Neural cell (in vitro differentiated cells): Measurements from ENCODE around the gene GPHN. TPM values are rescaled to one million over a fixed set of nuclear protein-coding genes. Genes with fewer than 3 reads are reported as not detected.

Experiments used
- H2AFZ ChIP-seq: fragments of 200-600, 300-800 bp; sonication (generic), shearing (Covaris generic); 2 replicates; pipeline ENCODE4 v1.6.0; 2014; ENCODE audit warnings: low read depth, mild to moderate bottlenecking, antibody characterized with exemption, low read length, moderate library complexity
- H3F3A ChIP-seq: fragments of 200-600 bp; shearing (Covaris generic); 2 replicates; pipeline ENCODE4 v1.6.1; 2016; ENCODE audit warnings: mild to moderate bottlenecking, moderate library complexity, mixed read lengths, antibody characterized with exemption, low read length; ENCODE audit not compliant: insufficient read depth, poor library complexity, severe bottlenecking
- H3K27ac ChIP-seq: fragments of 200-600, 300-800 bp; sonication (generic), shearing (Covaris generic); 2 replicates; pipeline ENCODE4 v1.5.1; 2014; ENCODE audit warnings: mild to moderate bottlenecking, low read length, moderate library complexity
- H3K27me3 ChIP-seq: fragments of 300-800, 200-600 bp; sonication (generic), shearing (Covaris generic); 2 replicates; pipeline ENCODE4 v1.6.0; 2014; ENCODE audit warnings: mild to moderate bottlenecking, low read depth, low read length, moderate library complexity; ENCODE audit not compliant: insufficient read depth
- H3K36me3 ChIP-seq: fragments of 300-800, 200-600 bp; sonication (generic), shearing (Covaris generic); 2 replicates; pipeline ENCODE4 v1.5.1; 2014; ENCODE audit warnings: mild to moderate bottlenecking, antibody characterized with exemption, low read length, moderate library complexity; ENCODE audit not compliant: insufficient read depth
- H3K4me2 ChIP-seq: fragments of 300-800, 200-600 bp; sonication (generic), shearing (Covaris generic); 2 replicates; pipeline ENCODE4 v1.6.0; 2014; ENCODE audit warnings: mild to moderate bottlenecking, low read length
- H3K4me3 ChIP-seq: fragments of 300-800, 200-600 bp; sonication (generic), shearing (Covaris generic); 2 replicates; pipeline ENCODE4 v1.5.1; 2014; ENCODE audit warnings: mild to moderate bottlenecking, low read length, moderate library complexity
- H3K79me2 ChIP-seq: fragments of 200-600 bp; shearing (Covaris generic); replicated peaks from 2 replicates; pipeline ENCODE4 v1.6.0; 2014; ENCODE audit warnings: mild to moderate bottlenecking, low read length, moderate library complexity; ENCODE audit not compliant: insufficient read depth
- H3K9ac ChIP-seq: fragments of 300-800, 200-600 bp; sonication (generic), shearing (Covaris generic); 2 replicates; pipeline ENCODE4 v1.6.1; 2016; ENCODE audit warnings: mild to moderate bottlenecking, low read length, mixed read lengths
- H3K9me2 ChIP-seq: fragments of 200-600 bp; shearing (Covaris generic); 2 replicates; pipeline ENCODE4 v1.6.1; 2016; ENCODE audit warnings: mild to moderate bottlenecking, low read length, mixed read lengths; ENCODE audit not compliant: insufficient read depth
- H3K9me3 ChIP-seq: fragments of 200-600, 300-800 bp; sonication (generic), shearing (Covaris generic); 2 replicates; pipeline ENCODE4 v1.6.1; 2016; ENCODE audit warnings: mild to moderate bottlenecking, mixed run types, low read length, moderate library complexity, mixed read lengths
- H4K20me1 ChIP-seq: fragments of 200-600 bp; shearing (Covaris generic); 2 replicates; pipeline ENCODE4 v1.6.1; 2016; ENCODE audit warnings: mild to moderate bottlenecking, mixed run types; ENCODE audit not compliant: insufficient read depth
- EP300 ChIP-seq: fragments of 450-650 bp; conservative IDR thresholded peaks from 2 replicates; pipeline ENCODE4 v1.6.1; 2014; ENCODE audit warnings: antibody characterized with exemption, mild to moderate bottlenecking, moderate library complexity; ENCODE audit not compliant: poor library complexity, severe bottlenecking
- EZH2 ChIP-seq: fragments of 200-600, 300-800 bp; shearing (Covaris generic), sonication (generic); IDR thresholded peaks from 2 replicates; pipeline ENCODE4 v1.6.1; 2014; ENCODE audit warnings: antibody characterized with exemption, low read length, borderline replicate concordance, mild to moderate bottlenecking; ENCODE audit not compliant: insufficient read depth, poor library complexity, severe bottlenecking
- MXI1 ChIP-seq: fragments of 450-650 bp; conservative IDR thresholded peaks from 2 replicates; pipeline ENCODE4 v1.6.1; 2014; ENCODE audit warnings: antibody characterized with exemption, mild to moderate bottlenecking; ENCODE audit not compliant: poor library complexity, severe bottlenecking
- POLR2AphosphoS5 ChIP-seq: IDR thresholded peaks from 2 replicates; pipeline ENCODE4 v1.6.1; 2012
- RAD21 ChIP-seq: fragments of 450-650 bp; conservative IDR thresholded peaks from 2 replicates; pipeline ENCODE4 v1.6.1; 2014; ENCODE audit warnings: antibody characterized with exemption, mild to moderate bottlenecking, moderate library complexity
- SMC3 ChIP-seq: fragments of 450-650 bp; conservative IDR thresholded peaks from 2 replicates; pipeline ENCODE4 v1.6.1; 2014; ENCODE audit warnings: antibody characterized with exemption, mild to moderate bottlenecking, moderate library complexity; ENCODE audit not compliant: poor library complexity
- TAF1 ChIP-seq: IDR thresholded peaks from 2 replicates; pipeline ENCODE4 v1.6.1; 2012; ENCODE audit warnings: low read depth
- polyA plus RNA-seq: library from polyadenylated mRNA; depleted of rRNA; stranded (reverse); fragments of >200 nt; gene quantifications from 2 replicates; pipeline ENCODE4 v1.2.3, GENCODE V29; 2014
- TF ChIP-seq, protein P1 (sequence below): fragments of 450-650 bp; IDR thresholded peaks from 2 replicates; pipeline ENCODE4 v1.5.1; 2014; ENCODE audit warnings: antibody characterized with exemption, mild to moderate bottlenecking, moderate library complexity; ENCODE audit not compliant: poor library complexity, severe bottlenecking
- TF ChIP-seq, protein P2 (sequence below): IDR thresholded peaks from 2 replicates; pipeline ENCODE4 v1.6.1; 2012; ENCODE audit warnings: borderline replicate concordance

Gene GPHN
- polyA plus RNA-seq, 1 donor from 2014 or later = 135 TPM

DNA sequence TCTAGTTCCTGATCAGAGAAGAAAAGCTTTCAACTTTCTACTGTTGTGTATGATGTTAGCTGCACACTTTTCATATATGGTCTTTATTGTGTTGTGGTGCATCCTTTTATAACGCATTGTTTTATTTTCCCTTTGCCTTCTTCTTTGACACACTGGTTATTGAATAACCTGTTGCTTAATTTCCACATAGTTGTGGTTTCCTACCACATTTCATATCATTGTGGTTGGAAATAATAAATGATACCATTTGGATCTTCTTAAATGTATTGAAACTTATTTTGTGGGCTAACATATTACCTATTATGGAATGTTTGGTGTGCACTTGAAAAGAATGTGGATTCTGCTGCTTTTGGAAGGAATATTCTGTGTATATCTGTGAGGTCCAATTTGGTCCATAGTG is 64.9 kb downstream of the GPHN start:
- peaks cover 31% of the 10 kb centered on the region for H3K79me2 ChIP-seq
- no peak overlapping the region for H3K4me3 ChIP-seq
- no peaks in the 10 kb centered on the region for H3K9me2 ChIP-seq
- no peak overlapping the region for H2AFZ ChIP-seq
- H3K36me3 ChIP-seq = peaks cover 4% of the 10 kb centered on the region
- H3K27me3 ChIP-seq = no peaks in the 10 kb centered on the region
- TF ChIP-seq, protein P1, sequence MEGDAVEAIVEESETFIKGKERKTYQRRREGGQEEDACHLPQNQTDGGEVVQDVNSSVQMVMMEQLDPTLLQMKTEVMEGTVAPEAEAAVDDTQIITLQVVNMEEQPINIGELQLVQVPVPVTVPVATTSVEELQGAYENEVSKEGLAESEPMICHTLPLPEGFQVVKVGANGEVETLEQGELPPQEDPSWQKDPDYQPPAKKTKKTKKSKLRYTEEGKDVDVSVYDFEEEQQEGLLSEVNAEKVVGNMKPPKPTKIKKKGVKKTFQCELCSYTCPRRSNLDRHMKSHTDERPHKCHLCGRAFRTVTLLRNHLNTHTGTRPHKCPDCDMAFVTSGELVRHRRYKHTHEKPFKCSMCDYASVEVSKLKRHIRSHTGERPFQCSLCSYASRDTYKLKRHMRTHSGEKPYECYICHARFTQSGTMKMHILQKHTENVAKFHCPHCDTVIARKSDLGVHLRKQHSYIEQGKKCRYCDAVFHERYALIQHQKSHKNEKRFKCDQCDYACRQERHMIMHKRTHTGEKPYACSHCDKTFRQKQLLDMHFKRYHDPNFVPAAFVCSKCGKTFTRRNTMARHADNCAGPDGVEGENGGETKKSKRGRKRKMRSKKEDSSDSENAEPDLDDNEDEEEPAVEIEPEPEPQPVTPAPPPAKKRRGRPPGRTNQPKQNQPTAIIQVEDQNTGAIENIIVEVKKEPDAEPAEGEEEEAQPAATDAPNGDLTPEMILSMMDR = no peak
- H3K9ac ChIP-seq = no peak overlapping the region
- no peaks in the 10 kb centered on the region for H3F3A ChIP-seq
- no peaks in the 10 kb centered on the region for H4K20me1 ChIP-seq
- H3K9me3 ChIP-seq = peaks cover 5% of the 10 kb centered on the region
- H3K27ac ChIP-seq = no peak overlapping the region
- no peak overlapping the region for H3K4me2 ChIP-seq

GRCh38 chr14:66575014-66575413 is 67.1 kb downstream of the GPHN start:
- H3K27ac ChIP-seq = no peak overlapping the region
- H3F3A ChIP-seq = no peaks in the 10 kb centered on the region
- TF ChIP-seq EZH2 (no peak), EP300 (no peak), POLR2AphosphoS5 (no peak), RAD21 (no peak), MXI1 (no peak), TAF1 (no peak), SMC3 (no peak)
- TF ChIP-seq, protein P2, sequence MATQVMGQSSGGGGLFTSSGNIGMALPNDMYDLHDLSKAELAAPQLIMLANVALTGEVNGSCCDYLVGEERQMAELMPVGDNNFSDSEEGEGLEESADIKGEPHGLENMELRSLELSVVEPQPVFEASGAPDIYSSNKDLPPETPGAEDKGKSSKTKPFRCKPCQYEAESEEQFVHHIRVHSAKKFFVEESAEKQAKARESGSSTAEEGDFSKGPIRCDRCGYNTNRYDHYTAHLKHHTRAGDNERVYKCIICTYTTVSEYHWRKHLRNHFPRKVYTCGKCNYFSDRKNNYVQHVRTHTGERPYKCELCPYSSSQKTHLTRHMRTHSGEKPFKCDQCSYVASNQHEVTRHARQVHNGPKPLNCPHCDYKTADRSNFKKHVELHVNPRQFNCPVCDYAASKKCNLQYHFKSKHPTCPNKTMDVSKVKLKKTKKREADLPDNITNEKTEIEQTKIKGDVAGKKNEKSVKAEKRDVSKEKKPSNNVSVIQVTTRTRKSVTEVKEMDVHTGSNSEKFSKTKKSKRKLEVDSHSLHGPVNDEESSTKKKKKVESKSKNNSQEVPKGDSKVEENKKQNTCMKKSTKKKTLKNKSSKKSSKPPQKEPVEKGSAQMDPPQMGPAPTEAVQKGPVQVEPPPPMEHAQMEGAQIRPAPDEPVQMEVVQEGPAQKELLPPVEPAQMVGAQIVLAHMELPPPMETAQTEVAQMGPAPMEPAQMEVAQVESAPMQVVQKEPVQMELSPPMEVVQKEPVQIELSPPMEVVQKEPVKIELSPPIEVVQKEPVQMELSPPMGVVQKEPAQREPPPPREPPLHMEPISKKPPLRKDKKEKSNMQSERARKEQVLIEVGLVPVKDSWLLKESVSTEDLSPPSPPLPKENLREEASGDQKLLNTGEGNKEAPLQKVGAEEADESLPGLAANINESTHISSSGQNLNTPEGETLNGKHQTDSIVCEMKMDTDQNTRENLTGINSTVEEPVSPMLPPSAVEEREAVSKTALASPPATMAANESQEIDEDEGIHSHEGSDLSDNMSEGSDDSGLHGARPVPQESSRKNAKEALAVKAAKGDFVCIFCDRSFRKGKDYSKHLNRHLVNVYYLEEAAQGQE = no peak
- TF ChIP-seq, protein P1 = no peak
- no peaks in the 10 kb centered on the region for H3K9me2 ChIP-seq
- H2AFZ ChIP-seq = no peak overlapping the region
- peaks cover 31% of the 10 kb centered on the region for H3K79me2 ChIP-seq
- peaks cover 4% of the 10 kb centered on the region for H3K36me3 ChIP-seq
- no peaks in the 10 kb centered on the region for H3K27me3 ChIP-seq
- no peaks in the 10 kb centered on the region for H4K20me1 ChIP-seq
- no peak overlapping the region for H3K4me2 ChIP-seq
- H3K9me3 ChIP-seq = peaks cover 5% of the 10 kb centered on the region
- no peak overlapping the region for H3K4me3 ChIP-seq
- no peak overlapping the region for H3K9ac ChIP-seq
